Stomach (tissue), 4 donors: ENCODE measurements around the gene C1orf56.
A peak's percentile ranks its signal among the peaks of the same experiment; 100 is the strongest.

Experiments used
- POLR2A ChIP-seq, 4 donors: fragments of 450-650 bp; IDR thresholded peaks; one replicate each; pipeline ENCODE4 v1.6.1; 2016; ENCODE audit warnings: antibody characterized with exemption in 4 of 4, control low read depth in 2 of 4, mild to moderate bottlenecking in 1 of 4, moderate library complexity in 1 of 4
- POLR2AphosphoS5 ChIP-seq, 3 donors: sonication (generic); formaldehyde crosslinking; IDR thresholded peaks; one replicate each; pipeline ENCODE4 v1.6.1; 2016; ENCODE audit warnings: antibody characterized with exemption in 3 of 3
- TF ChIP-seq, protein P1 (sequence below), 7 experiments: fragments of 450-650 bp in 4 of 7; fragments of 200-600 bp in 3 of 7; sonication (generic) in 3 of 7; IDR thresholded peaks; one replicate each; pipeline ENCODE4 v1.5.1; 2016 to 2019; ENCODE audit warnings: antibody characterized with exemption in 7 of 7, control low read depth in 2 of 7, mild to moderate bottlenecking in 1 of 7

DNA sequence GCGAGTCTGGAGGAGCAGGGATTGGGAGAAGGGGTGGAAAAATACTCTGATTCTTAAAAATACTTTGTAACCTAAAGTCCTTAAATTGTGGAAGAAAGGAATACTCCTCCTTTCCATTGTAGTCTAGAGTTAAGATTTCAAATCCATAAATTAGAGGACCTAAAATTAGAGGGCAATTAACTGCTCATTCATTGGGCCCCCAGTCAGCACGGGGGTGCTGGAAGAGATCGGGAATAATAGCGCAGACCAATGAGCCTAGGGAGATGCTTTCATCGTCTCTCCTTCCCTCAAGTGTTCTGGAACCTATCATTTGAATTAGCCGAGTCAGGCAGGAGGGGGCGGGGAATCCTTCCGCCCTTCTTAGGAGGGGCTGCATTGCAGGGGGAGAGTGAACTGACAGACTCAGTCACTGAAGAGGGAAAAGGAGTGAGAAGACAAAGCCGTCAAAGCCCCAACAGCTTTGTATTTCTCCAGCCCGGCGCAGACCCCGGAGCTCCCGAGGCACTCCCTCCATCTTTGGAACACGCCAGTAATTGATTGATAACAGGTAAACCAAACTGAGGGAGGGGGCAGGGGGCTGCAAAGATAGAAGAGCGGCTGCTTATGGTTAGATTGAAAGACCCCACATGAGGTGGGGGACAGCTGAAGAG, 12.6 kb downstream of the C1orf56 start, which contains the start of gene MLLT11:
- TF ChIP-seq POLR2A (IDR thresholded peaks at IDR 0.05) (peak in 1 of 4 donors; percentile 8), POLR2AphosphoS5 (IDR thresholded peaks at IDR 0.05) (peak; percentile 26 to 55 (median 47))
- TF ChIP-seq, protein P1, sequence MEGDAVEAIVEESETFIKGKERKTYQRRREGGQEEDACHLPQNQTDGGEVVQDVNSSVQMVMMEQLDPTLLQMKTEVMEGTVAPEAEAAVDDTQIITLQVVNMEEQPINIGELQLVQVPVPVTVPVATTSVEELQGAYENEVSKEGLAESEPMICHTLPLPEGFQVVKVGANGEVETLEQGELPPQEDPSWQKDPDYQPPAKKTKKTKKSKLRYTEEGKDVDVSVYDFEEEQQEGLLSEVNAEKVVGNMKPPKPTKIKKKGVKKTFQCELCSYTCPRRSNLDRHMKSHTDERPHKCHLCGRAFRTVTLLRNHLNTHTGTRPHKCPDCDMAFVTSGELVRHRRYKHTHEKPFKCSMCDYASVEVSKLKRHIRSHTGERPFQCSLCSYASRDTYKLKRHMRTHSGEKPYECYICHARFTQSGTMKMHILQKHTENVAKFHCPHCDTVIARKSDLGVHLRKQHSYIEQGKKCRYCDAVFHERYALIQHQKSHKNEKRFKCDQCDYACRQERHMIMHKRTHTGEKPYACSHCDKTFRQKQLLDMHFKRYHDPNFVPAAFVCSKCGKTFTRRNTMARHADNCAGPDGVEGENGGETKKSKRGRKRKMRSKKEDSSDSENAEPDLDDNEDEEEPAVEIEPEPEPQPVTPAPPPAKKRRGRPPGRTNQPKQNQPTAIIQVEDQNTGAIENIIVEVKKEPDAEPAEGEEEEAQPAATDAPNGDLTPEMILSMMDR (IDR thresholded peaks at IDR 0.05): no peak
